GM10266 (cell line): ENCODE data around the gene STAB1.

ENCODE experiments used
- DNase-seq: peaks from one replicate; pipeline ENCODE4 v3.0.0; 2012; ENCODE audit errors: extremely low spot score
- TF ChIP-seq, protein P1 (sequence below): IDR thresholded peaks from 2 replicates; pipeline ENCODE4 v1.5.1; 2012; ENCODE audit warnings: mild to moderate bottlenecking, low read depth; ENCODE audit not compliant: control insufficient read depth, insufficient read depth; ENCODE audit errors: missing control alignments

The STAB1 gene

DNA sequence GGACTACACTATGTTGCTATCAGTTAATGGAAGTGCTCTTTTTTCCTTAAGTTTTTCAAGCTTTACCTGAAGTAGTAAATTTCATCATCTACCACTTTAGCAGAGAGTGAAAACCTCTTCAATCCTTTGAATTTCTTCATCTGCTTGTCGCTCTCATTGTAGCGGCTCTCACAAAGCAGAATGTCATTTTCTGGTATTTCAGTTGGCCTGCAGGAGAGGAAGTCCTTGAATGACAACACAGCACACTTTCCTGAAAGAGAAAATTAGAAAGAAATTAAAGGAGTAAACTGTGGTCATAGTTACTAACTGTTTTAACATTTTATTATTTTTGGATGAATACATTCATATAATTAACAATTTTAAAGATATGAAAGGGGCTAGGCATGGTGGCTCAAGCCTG is 68.8 kb downstream of the STAB1 start:
- DNase-seq = no peak
- TF ChIP-seq, protein P1, sequence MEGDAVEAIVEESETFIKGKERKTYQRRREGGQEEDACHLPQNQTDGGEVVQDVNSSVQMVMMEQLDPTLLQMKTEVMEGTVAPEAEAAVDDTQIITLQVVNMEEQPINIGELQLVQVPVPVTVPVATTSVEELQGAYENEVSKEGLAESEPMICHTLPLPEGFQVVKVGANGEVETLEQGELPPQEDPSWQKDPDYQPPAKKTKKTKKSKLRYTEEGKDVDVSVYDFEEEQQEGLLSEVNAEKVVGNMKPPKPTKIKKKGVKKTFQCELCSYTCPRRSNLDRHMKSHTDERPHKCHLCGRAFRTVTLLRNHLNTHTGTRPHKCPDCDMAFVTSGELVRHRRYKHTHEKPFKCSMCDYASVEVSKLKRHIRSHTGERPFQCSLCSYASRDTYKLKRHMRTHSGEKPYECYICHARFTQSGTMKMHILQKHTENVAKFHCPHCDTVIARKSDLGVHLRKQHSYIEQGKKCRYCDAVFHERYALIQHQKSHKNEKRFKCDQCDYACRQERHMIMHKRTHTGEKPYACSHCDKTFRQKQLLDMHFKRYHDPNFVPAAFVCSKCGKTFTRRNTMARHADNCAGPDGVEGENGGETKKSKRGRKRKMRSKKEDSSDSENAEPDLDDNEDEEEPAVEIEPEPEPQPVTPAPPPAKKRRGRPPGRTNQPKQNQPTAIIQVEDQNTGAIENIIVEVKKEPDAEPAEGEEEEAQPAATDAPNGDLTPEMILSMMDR = no peak

DNA sequence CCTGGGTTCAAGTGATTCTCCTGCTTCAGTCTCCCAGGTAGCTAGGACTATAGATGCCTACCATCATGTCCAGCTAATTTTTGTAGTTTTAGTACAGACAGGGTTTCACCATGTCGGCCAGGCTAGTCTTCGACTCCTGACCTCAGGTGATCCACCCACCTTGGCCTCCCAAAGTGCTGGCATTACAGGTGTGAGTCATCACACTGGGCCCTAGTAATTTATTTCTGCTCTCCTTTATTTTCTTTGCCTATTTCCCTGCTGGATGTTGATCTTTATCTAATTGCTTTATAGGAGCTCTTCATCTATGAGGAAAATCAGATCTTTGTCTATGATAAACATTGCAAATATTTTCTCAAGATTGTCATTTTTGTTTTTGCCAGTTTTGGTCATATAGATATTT is 72.9 kb downstream of the STAB1 start:
- TF ChIP-seq, protein P1 = no peak
- DNase-seq = no peak

DNA sequence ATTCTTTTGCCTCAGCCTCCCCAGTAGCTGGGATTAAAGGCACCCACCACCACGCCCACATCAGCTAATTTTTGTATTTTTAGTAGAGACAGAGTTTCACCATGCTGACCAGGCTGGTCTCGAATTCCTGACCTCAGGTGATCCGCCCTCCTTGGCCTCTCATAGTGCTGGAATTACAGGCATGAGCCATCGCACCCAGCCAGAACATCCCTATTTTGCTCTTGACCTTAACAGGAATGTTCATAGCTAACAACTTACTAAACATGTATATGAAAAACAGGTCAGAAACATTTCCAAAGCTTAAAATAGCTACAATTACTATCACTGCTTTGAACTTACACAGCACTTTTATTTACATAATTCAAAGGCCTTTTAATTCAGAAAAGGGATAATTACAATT is 74.9 kb downstream of the STAB1 start:
- DNase-seq = no peak
- TF ChIP-seq, protein P1 = no peak

DNA sequence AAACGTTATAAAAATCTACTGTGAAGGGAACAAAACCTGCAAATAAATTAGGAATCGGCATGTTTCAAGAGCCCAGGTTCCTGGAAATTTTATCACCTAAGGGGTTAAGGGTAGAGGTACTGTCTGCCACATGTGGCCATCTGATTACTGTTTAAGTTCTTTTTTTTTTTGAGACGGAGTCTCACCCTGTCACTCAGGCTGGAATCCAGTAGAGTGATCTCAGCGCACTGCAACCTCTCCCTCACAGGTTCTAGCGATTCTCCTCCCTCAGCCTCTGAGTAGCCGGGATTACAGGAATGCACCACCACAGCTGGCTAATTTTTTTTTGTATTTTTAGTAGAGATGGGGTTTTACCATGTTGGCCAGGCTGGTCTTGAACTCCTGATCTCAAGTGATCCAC is 77.1 kb downstream of the STAB1 start:
- TF ChIP-seq, protein P1 = no peak
- DNase-seq = no peak
